NCI-H1930 (cell line): Measurements from ENCODE around the gene FPR2.
"Not testable (repeated sequence)": the region's sequence is repeated elsewhere in the genome, so short reads cannot be mapped to it uniquely, and the experiment has no call there.

Source experiments
- DNase-seq, 2 experiments: peaks; one replicate each; lab custom pipeline; 2025; lab: John Stamatoyannopoulos, UW

The FPR2 gene

DNA sequence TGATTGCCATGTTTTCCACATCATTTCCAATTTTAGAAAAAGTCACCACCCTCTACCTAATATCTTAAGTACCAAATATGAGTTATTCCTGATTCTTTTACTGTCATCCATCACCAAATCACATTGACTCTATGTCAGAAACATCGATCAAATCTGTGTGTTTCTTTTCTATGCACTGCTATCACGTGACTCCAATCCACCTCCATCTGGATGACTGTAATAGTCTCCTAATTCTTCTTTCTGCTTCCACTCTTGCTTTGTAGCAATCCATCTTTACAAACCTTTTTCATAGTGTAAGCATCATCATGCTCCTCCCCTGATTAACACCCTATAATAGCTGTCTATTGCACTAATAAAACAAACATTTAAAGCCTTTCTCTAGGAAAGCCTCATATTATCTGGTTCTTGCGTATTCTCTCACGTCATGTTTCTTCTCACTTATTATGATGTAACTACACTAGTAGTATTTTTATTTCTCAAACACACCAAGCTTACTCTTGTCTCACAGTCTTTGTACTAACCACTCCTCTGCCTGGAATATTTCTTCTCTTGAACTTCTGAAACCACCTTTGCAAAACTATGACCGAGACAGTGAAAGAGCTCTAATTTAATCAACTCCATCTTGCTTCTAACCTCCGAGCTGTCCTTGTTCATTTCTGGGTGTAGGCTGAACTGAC, 23.3 kb downstream of the FPR2 start:
- DNase-seq = no peak

DNA sequence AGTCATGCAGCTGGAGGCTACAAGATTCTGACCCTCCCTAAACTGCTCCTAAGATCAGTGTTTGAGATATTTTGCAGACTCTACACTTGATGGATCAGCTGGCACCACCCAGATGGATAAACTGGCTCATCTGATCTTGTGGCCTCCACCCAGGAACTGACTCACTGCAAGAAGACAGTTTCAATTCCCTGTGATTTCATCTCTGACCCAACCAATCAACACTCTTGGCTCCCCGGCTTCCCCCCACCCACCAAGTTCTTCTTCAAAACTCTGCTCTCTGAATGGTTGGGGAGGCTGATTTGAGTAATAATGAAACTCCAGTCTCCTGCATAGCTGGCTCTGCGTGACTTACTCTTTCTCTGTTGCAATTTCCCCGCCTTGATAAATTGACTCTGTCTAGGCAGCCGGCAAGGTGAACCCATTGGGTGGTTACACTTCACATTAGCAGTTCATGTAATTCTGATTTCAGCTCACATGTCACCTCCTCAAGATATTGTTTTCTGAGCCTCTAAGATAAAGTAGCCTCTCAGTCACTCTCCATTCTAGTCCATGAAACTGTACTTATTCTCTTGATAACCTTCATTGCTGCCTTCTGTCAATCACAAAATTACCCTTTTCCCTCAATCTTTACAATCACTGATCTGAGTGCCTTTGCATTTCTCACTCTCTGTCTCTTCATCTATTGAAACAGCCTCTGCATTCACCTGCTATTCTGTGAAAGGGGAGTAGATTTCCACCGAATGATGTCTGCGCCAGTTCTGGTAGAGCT, 24.1 kb downstream of the FPR2 start:
- DNase-seq = no peak

DNA sequence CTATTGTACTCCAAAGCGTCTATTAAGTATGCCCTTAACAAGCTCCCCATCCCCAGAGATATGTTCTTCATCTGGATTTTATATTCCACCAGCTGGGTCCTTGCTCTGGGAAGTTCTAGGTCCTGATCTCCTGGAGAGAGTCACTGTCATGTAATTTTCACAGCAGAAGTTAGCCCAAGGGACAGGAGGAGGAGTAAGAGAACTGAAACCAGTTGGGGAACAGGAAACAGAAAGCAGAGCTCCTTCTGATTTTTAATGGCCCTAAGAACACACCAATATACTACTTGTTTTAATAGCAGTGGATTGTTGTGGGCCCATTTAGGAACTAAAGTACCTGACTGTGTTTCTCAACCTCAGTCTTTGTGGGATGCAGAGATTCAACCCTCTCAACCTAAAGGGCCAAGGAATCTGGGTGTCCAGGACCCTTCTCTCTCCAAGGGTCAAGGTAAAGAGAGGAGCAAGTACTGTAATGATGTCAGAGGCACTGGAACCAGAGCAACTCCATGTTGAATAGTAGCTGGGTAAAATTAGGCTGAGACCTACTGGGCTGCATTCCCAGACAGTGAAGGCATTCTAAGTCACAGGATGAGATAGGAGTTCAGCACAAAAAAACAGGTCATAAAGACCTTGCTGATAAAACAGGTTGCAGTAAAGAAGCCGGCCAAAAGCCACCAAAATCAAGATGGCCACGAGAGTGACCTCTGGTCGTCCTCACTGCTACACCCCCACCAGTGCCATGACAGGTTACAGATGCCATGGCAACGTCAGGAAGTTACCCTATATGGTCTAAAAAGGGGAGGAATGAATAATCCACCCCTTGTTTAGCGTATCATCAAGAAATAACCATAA, 25.9 kb downstream of the FPR2 start:
- DNase-seq = no peak

DNA sequence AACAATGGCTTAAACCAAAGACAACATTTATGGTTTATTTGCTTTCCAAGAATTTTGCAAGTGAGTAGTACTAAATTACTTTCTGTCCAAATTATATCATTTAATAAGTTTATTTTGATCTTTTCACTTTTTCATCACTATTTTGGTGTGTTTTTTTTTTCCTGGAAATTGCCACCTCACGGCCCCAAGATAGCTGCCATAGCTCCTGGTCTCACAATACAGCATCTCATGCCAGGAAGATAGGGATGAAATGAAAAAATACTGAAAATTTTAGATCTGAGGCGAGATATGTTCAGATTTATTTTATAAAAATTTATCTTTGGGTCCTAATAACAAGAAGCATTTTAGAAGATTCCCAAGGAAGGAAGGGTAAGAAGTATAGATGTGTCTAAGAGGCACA, 27.0 kb downstream of the FPR2 start:
- DNase-seq = no peak

DNA sequence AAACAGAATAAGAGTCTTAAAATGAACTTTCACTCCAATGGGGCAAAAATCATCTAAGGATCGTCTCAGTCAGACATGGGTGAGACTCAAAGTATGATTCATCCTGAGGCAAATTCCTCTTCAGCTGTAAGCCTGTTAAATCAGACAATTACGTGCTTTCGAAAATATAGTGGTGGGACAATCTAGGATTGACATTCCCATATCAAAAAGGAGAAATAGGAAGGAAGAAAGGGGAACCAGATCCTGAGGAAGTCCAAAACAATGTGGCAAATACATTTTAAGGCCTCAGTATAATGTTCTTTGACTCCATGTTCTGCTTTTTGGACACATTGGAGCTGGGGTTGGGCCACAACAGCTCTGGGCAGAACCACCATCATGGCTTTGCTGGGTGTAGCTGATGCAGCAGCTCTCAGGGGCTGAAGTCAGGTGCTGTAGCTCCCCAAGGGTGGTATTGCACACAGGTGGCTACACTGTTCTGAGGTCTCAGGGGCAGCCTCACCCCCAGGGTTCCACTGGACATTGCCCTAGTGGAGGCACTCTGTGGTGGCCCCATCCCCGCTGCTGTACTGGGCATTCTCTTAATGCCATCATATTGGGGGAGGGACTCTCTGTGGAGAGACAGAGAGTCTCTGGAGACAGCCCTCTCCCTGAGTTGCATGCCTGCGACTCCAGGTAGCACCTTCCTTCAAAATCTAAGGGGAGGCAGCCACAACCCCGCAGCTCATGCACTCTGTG, 28.2 kb downstream of the FPR2 start:
- DNase-seq = no peak

DNA sequence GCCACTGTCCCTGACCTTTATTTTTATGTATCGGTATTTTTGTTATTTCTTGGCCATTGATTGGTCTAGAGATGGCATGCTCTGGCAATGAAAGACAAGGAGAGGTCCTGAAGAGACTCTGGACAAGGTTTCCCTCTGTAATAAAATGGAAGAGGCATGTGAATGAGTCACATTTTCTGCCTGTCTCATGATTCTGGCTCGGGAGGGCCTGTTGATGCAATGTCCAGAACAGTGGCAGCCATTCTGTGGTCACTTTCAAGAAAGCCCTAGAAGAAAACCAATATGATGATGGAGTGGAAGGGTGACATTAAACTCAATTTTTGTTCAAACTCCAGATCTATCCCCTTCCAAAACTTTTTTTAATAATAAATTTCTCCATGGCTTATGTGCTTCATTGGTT, 32.0 kb downstream of the FPR2 start:
- no peak for DNase-seq

DNA sequence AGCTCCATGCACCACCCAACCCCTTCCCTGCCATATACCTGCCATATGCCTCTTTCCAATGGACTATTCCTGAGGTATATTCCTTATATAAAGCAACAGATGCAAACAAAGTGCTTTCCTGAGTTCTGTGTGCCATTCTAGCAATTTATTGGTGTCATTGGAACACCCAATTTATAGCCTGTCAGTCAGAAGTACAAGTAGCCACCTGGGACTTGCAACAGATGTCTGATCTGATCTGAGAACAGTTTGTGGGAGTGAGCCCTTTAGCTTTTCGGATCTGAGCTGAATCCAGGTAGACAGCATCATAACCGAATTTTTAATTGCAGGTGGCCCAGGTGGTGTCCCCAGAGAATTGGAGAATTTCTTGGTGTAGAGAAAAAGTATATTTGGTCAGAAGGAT, 33.0 kb downstream of the FPR2 start:
- DNase-seq = no peak

DNA sequence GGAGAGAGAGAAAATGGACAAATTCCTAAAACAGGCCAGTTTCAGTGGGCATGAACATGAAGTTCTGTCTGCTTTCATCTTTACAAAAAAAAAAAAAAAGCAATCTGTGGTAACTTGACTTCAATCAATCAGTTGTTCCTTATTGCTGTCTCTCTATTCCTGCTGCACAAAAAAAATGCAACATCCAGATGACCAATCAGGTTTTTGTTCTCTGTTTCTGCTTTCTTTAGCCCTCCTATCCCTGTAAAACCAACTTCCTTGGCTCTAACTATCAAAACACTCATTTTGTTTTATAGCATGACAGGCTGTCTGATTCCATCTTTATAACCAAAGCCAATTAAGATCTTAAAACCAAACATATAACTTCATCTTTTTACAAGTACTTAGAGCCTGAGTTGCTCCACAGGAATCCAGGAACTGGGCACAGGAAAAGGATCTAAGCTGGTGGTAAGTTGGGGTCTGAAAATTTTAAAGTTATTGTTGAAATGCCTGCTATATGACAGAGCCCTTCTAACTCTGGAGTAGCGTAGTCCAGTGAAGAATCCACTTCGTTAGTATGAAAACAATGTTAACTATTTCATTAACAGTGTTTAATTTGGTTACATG, 34.0 kb downstream of the FPR2 start, which contains the start of gene FPR3:
Gene FPR3 (plus strand): TSS at position 273 of the 606 bp plus-strand sequence. CDS start 28,592 bp downstream, outside the sequence.
- DNase-seq = no peak

DNA sequence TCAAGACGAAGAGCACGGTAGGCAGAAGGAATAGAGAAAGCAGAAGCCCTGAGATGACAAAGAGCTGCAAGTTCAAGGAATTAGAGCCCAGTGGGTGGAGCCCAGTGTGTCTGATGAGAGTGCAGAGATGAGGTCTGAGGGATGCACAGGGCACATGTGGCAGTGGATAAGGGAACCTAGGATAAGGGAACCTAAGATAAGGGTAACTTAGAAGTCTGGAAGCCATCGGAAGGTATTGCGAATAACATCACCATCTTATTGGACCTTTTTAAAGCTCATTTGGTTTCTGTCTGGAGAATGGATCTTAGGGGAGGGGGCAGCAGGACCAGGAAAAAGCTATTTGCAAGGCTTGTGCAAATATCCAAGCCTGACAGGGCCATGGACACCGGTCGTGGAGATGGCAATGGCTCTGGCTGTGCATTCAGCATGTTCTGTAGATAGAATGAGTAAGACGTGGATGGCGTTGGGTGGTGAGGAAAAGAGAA, 35.3 kb downstream of the FPR2 start:
- no peak for DNase-seq

DNA sequence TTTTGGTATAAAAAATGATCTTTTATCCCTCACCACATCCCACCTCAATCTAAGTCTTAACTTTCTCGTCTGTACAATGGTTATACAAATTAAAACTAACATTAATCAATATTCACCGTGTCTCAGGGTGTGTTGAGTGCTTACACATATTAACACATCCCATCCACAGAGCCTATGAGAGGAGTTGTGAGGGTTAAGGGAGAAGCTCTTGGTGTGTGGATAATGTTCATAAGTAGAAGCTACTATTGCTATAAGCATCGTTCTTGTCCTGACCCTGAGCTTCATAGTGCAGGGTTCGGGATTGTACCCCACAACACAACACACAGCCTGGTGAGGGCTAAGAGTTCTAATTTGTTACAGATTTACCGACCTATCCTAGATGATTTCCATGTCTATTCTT, 36.5 kb downstream of the FPR2 start:
- DNase-seq = no peak

DNA sequence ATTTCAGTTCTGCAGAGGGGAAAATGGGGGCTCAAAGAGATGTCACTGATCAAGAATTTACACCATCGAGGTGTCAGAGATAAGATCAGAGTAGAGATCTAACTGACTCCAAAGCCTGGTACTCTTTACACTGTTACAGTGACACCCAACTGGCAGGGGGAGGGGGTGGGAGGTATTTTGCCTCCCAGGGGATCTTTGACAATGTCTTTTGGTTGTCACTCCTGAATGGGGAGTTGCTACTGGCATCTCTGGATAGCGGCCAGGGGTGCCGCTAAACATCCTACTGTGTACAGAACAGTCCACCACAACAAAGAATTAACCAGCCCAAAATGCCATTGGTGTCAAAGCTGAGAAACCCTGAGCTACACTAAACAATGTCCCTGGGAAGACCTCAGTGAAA, 37.1 kb downstream of the FPR2 start:
- DNase-seq = no peak

DNA sequence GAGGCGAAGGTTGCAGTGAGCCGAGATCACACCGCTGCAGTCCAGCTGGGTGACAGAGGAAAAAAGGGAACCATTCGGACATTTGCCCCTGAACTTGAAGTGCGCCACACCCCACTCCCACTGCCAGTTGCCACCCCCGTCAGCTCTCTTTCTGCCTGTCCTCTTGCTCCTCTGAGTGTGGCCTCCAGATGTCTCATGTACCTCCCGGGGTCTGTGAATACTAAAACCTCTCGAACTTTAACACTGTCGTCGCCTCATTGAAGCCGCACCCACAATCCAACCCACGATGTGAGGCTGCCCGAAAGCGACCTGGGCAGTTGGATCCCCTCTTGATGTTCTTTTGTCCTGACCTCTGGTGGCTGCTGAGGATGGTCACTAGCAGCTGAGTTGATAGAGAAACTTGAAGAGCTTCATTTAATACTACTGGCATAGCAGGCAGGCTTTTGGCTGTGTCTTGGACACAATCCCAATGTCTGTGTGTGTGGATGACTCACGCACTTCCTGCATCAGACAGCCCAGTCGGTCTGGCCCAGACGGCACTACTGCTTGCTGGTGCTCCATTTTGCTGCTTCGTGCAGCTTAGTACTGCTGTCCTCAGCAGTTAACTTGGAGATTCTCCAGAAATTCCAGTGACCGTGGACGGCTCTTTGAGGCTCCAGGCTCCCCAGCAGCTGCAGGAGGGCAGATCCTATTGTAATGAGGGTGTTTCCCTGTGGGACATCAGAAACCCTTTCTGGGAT, 38.2 kb downstream of the FPR2 start:
- no peak for DNase-seq

DNA sequence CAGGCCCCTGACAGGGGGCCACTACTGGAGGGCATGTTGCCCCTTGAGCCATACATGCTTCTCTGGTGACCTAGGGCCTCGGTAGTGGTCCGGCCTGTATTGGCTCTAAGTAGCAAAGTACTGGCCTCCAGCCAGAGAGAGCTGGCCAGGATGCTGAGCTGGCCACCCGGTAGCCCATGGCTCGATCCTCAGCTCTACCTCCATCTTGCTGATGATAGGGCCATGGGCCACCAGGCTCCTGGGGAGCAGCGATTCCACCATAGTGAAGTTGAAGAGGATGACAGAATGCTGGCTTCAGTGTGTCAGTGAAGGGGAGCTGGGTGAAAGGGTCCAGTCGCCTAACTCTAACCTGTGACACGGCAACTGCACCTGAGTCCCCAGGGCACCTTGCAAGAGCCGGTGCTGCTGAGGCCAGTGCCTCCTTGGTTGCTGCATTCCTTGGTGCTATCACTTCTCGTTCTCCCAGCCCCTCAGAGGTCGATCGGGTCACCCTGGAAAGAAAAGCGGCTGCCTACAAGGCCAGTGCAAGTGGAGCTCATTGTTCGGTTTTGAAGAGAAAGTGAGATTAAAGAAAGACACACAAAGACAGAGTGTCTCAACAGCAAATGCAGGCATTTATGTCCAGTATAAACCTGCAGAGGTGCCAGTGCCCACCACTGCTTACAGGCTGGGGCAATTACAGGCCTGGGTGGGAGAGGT, 38.9 kb downstream of the FPR2 start:
- no peak for DNase-seq

DNA sequence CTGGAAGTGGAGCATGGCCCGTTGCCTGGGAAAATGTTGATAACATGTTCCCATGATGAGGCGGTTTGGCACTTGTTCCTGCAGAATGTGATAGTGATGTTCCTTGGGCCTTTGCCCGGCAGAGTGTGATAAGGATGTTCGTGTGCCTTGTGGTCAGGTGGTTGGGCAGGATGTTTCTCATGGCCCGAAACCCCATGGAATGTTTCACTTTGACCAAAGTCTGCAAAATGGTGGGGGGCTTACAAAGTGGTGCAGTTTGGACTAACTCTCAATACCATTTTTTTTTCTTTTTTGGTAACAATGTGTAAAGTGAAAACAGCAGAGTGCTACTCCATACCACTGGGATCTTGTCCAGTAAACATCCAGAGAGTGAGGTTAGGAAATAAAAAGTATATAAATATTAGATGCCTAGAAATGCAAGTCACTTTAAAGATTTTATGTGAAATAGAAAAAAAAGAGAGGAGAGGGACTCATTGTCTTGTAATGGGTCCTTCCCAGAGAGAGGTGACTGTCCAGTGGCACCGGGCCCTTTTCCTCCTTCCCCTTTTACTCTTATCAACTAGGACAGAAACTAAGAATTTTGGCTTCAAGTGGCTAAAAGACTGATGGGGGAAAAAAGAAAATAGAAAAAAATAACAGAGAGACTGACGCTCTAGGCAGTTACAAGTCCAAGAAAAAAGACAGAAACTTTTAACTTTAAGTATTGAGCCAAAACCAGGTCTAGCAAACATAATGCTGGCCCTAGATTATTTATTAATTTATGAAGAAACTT, 39.7 kb downstream of the FPR2 start:
- DNase-seq = no peak

DNA sequence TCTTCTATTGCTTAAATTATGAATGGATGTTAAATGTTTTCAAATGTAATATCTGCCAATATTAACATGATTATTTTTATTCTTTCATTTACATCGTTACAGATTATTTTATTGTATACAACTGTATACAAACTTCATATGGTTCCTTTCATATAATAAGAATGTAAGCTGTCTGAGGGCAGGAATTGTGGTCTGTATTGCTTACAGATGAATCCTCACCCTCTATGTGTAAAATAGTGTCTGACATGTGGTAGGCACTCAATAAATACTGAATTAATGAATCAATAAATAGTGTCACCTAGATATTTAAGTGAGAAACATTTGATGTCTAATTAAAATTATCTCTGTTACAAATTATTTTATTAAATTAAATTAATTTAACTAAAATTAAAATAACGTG, 41.8 kb downstream of the FPR2 start:
- DNase-seq = no peak

DNA sequence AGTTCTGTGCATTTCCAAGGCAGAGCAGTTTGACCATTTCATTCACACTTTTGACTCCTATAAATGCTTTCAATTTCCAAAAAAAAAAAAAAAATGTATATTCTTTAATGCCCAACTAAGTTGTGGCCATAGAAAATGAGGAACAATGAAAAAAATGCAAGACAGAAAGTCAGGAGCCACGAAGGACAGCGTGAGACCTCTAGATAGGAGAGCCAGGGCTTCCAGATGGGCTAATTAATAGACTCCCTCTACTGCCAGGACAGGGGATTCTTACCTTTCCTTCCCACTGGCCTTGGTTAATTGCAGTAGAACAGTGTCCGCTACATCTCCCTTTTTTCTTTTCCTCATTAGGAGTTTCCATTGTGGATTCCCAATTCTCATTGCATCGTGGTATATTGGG, 42.5 kb downstream of the FPR2 start:
- DNase-seq = no peak

DNA sequence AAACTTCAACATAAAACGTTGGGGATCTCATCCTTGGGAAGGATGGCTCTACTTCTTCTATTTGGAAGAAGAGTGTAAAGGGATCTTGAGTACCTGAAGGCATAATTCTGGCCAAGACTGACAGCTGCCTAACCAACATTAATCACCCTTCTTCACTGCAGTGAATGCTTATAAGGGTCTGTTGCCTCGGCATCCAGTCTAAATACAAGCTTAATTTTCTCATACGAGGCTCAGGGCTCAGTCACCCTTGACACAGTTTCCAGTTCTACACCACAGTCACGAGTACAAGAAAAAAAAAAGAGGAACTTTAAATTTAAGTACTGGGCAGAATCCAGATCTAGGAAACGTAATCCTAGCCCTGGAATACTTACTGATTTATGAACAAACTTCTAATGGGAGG, 43.0 kb downstream of the FPR2 start:
- DNase-seq = no peak

DNA sequence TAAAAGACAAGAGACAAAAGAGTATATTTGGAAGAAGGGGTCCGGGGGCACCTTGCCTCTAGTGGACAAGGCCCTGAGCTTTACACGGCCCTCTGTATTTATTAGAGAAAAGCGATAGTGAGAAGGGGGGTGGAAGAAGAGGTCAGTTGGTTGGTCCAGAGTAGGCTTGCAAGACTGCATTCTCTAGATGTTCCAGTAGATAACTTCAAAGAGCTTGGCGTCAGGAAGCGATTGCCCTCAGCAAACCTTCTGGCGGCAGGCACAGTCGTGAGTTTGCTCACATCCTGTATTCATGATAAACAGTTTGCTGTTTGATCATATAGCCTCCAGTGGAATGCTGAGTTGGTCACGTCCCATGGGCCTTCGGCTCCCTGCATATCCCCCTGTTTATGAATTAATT, 43.8 kb downstream of the FPR2 start:
- DNase-seq = not testable (repeated sequence)

DNA sequence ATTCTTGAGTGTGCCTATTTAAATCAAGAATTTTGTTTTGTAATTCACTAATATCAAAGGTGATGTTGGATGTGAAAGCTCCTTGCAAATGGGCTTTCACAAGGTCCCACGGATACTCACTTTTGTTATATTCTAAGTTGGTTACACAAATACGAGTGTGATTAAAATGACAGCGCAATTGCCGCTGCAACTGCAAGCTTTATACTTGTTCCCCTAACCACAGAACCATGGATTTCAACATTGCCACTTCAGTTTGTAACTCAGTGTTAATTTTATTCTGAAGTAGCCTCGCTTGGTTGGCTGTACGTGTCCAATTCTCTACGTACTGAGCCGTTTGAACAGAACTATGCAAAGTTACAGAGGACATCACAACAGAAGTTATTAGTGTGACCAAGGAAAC, 44.4 kb downstream of the FPR2 start:
- DNase-seq = not testable (repeated sequence)
